GM21526 (cell line): ENCODE data around the gene CALU.

Experiments used
- ATAC-seq: cut with Tn5 transposase; IDR thresholded peaks from one replicate; pipeline ENCODE4 v1.9.1; 2021; ENCODE audit warnings: moderate library complexity; ENCODE audit not compliant: unreplicated experiment, low FRiP score

The CALU gene

DNA sequence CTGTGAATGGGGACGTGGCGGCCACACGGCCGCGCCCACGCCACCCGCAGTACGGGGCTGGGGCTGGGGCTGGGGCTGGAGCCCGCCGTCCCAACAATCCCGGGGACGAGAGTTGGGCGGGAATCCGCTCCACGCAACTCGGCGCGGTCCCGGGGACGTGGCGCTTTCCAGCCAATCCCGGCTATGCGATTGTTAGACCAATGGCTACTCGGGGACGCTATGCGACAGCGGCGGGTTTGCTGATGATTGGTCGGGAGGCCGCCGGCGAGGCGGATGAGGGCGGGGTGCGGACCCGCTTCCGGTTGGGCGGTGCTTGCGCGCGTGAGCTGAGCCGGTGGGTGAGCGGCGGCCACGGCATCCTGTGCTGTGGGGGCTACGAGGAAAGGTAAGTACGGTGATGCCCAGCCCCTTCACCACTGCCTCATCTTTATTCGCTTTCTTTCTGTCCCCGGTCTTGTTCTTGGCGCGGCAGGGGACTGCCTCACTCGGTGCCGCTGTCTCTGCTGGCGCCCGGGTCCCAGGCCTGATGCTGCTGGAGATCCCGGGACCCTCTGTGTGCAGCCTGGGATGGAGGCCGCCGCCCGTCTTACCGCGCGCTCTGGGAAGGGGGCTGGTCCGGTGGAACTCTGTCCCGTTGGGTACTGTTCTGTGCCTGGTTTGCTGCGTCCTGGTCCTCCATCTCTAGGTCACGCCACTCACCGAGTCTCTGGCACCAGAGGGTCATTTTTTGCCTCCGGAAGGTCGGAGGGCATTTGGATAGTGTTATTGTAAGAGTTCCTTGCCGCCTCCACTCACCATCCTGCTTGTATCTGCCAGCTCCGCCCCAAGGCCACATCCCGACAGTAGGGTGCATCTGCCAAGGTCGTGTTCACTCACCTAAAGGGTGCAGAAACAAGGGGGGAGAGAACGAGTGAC is at the start of gene CALU:
CALU (plus strand) TSS at position 312 of the 915 bp plus-strand sequence. CDS start 9,225 bp downstream, outside the sequence.
- peak; percentile 96 for ATAC-seq

DNA sequence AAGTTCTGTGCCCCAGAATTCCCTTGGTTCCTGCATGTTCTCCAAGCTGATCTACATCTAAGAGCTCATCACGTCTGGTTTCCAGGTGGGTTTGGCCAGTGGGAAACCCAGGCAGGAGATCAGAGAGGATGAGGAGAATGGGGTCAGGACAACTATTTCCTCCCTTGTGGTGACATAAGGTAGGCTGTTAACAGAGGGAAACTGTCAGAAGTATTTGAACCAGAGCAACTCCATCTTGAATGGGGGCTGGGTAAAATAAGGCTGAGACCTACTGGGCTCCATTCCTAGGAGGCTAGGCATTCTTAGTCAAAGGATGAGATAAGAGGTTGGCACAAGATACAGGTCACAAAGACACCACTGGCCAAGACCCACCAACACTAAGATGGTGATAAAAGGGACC is 47.9 kb upstream of the CALU start:
- no peak for ATAC-seq

DNA sequence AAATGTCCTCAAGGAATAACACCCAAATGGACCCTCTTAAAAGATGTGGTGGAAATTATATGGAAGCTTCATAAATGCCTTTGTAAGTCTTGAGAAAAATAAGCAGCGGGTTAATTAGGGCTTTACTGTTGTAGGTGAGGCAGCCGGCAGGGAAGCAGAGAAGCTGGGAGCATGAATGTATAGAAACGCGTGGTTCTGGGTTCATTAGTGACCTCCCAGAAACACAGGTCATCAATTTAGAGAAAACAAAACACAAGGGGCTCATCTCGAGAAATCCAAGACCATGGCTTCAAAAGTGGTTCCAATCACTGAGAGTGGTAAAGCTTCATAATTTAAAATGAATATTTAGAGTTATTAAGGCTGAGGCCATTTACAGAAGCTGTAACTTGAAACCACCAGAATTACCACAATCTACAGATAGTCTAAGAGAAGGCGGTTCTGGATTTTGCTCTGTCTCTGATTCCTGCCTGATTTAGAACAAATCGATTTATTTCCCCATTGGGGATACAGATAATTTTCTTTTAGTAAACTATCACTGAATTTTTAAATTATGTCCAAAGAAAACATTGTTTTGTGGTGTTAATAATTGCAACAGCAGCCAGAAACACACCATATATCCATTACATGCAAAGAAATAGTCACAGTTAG is 46.4 kb upstream of the CALU start:
- no peak for ATAC-seq

DNA sequence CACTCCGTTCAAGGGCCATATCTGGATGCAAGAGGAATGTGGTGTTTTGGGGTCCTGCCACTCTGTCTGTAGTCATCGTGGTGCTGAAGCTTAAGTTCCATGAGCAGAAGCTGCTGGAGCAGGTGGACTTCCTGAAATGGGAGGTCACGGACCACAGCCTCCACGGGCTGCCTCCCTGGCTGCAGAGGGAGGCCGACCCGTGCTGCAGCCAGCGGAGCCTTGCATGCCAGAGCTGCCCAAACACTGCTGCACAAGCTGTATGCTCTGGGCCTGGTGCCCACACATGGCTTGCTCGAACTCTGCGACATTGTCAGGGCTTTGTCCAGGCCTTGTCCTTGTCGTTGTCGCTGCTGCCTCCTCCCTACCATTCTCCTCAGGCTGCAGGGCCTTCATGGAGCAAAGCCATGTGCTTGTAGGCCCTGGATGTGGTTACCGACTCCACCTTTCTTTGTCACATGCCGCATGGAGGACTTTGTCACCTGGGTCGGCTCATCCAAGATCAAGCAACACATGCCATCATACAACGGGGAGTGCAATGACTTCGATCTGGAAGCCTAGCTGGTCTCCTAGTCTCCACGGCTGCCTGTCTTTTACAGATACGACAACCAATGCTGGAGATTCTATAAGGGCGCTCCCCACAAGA is 45.7 kb upstream of the CALU start:
- ATAC-seq: no peak

DNA sequence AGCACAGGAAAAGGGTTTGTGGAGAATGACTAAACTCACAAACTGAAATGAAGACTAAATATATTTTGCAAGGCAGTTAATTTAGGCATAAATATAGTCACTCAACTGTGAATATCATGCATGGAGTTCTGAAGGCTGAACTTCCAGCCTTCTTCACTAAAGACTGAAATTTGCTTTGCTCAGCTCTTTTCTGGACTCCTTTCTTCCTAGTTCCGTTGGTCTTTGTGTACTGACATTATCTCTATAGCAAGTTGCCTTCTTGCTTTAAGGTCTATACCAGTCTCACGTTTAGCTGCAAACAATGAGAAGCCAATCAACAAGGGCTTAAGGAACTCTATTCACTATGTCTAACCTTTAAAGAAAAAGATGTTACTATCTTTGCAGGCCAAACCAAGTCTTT is 44.4 kb upstream of the CALU start:
- ATAC-seq: no peak

DNA sequence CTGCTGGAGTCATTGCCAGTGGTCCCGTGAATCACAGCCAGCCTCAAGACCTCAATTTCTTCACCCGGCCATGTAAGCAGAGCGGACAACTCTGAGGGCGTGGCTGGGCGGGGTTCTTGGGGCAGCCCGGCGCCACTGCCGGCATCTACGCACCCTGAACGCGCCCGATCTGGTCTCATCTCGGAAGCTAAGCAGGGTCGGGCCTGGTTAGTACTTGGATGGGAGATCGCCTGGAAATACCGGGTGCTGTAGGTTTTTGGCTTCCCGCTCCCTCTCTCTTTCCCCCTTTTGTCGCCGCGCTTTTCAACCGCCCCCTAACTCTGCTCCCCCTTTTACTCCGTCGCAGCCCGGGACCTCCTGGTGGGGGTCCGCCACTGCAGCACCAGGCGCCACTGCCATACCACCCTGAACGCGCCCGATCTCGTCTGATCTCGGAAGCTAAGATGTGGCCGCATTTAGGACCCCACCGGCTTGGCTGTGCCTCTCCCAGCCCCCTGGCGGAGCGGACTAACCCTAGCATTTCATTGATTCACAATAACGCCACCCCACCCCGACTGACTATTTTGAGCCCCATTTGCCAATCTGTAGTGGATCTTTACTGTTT is 41.8 kb upstream of the CALU start:
- ATAC-seq: no peak

DNA sequence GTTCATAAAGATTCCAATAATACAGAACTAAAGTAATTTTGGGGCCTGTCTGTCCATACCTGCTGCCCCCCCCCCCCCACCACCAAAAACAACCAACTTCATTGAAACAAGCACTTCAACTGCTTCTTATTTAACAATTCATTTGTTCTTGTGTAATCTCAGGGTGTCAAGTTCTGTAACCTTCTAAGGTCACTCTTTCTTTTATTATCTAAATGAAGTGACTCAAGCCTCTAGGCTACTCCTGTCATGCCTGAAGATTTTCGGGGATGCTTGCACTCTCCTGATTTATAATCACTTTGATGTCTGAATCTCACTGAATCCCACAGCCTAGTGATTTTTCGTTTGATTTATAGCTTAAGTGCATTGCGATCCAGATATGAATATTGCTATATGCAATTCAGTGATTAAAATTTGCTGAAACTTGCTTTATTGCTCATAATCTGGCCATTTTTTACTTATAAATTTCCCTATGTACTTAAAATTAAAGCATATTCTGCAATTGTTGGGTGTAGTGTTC is 39.9 kb upstream of the CALU start:
- ATAC-seq: no peak

DNA sequence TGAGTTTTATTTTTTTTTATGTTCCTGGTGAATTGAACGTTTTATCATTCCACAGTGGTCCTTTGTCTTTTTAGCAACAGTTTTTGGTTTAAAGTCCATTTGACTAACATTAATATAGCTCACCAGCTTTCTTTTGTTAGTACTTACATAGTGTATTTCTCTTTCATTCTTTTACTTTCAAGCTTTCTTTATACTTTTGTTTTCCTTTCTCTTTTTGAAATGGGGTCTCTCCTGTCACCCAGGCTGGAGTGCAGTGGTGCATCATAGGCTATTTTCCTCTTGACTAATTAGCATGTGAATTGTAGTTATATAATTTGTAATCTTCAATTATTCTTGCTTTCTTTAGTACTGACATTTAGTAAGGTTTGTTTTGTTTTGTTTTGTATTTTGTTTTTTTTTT is 39.3 kb upstream of the CALU start:
- no peak for ATAC-seq

DNA sequence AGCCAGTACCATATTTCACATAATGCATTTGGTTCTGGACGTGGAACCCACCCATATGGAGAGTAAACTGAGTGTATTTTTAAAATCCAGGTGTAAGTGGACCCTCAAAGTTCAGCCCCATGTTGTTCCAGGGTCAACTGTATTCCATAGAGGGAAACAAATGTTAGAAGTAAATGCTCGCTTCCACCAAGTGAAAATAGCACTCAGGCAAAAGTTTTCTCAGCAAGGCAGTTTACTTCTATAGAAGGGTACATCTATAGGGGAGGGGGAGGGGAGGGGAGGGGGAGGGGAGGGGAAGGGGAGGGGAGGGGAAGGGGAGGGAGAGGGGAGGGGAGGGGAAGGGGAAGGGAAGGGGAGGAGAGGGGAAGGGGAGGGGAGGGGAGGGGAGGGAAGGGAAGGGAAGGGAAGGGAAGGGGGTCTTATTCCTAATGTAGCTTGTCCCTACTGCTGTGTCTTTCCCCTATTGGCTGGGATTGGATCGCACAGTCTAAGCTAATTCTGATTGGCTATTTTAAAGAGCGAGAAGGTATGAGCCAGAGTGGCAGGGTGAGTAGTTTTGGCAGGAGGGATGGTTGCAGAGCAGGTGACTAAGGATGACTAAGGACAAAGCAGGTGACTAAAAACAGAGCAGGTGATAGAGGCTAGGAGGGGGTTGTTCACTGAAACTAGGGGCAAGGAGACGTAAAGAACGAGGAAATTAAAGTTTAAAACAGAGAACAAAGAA is 37.9 kb upstream of the CALU start:
- no peak for ATAC-seq

DNA sequence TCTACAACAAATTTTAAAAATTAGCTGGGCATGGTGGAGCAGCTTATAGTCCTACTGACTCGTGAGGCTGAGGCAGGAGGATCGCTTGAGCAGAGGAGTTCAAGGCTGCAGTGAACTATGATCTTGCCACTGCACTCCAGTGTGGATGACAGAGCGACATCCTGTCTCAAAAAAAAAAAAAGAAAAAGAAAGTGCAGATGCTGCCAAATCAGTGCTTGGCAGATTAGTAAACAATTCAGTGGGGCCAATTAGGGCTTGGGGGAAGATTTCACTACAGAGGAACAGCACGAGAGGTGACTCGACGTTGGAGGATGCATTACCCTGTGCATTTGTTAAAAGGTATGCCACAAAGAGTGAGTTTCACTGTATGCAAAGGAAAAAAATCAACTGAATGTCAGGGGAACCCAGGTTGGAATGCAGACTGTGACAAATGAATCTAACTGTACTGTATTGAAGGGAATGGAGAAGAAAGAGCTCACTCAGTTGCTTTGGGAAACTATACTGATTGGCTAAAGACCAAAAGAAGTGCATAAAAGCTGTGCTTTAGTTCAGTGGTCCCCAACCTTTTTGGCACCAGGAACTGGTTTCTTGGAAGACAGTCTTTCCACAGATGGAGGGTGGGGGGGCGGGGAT is 35.4 kb upstream of the CALU start:
- ATAC-seq: no peak

DNA sequence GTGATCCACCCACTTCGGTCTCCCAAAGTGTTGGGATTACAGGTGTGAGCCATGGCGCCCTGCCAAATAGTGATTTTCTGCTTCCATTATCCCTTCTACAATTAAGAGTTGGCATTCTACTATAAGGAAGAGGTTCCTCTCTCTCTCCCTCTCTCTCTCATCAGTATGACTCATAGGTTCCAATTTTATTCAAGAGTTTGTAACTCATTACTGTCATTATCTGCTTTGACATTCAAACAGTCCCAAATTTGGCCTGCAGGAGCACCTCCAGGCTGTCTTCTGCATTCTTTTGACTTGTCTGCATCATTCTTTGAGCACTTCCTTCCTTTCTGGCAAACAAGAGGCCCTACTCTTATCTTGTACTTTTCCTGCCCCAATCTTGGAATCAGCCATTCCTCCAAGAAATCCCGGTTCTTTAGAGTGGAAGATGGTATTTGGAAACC is 33.2 kb upstream of the CALU start:
- ATAC-seq: no peak

DNA sequence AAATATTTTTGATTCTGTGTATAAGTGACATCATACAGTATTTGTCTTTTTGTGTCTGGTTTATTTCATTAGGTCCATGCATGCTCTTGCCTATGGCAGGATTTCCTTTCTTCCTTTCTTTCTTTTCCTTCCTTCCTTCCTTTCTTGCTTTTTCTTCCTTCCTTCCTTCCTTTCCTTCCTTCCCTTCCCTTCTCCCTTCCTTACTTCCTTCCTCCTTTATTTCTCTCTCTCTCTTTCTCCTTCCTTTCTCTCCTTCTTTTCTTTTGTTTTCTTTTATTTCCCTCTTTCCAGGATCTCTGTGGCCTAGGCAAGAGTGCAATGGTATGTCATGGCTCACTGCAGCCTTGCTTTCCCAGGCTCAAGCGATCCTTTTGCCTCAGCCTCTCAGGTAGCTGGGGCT is 31.4 kb upstream of the CALU start:
- no peak for ATAC-seq

DNA sequence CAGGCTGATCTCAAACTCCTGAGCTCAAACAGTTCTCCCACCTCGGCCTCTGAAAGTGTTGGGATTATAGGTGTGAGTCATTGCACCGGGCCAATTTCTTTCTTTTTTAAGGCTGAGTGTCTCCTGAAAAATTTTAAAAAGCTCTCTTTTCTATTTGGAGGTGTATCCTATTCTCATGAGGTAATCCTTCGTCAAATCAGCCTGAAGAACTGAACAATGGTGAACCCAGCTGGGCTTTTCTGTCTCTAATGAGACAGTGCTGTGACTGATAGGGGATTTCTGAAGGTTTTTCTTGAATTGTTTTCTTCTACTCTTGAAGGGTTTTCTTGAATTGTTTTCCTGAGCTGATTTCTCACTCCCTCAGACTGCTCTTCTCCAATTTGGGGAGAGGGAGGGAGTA is 30.9 kb upstream of the CALU start:
- ATAC-seq: no peak

DNA sequence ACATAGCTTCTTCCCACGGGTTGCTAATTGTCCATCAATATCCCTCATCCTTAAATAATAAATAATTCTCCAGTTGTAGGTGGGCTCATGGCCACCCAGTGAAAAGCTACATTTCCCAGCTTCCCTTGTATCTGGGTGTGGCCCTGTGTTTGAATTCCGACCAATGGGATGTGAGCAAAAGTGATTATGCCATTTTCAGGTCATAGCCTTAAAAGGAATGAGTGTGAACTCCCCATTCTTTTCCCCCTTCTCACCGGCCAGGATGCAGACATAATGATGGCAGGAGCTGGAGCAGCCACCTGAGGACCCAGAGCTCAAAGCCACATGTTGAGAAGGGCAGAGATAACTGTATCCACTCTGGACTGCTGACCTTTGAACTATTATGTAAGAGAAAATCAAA is 30.3 kb upstream of the CALU start:
- no peak for ATAC-seq

DNA sequence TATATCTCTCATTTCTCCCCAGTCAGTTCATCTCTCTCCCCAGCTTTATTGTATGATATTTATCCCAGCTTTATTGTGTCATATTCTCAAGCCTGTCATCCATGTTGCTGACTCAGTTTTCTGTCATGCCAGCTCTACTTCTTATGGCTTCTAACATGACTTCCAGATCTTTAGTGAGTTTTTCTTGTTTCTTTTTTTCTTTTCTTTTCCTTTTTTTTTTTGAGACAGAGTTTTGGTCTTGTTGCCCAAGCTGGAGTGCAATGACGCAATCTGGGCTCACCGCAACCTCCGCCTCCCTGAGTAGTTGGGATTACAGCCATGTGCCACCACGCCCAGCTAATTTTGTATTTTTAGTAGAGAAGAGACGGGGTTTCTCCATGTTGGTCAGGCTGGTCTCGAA is 28.7 kb upstream of the CALU start:
- no peak for ATAC-seq

DNA sequence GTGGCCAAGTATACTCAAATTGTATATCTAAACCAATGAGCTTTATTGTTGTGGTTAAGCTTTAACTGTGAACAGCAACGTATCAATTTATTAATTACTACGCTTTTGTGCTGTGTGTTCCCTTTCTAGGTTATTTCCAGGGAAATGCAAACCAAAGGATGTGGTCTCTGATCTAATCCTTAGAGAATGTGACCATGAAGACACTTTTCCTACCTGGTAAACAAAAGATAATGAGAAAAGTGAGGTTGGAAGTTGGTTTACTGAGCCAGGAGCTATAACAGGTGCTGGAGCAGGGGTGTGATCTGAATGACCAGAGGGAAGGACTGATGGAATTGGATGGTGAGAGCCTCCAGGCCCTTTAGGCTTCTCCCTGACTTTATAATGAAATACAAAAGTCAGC is 25.4 kb upstream of the CALU start:
- no peak for ATAC-seq

DNA sequence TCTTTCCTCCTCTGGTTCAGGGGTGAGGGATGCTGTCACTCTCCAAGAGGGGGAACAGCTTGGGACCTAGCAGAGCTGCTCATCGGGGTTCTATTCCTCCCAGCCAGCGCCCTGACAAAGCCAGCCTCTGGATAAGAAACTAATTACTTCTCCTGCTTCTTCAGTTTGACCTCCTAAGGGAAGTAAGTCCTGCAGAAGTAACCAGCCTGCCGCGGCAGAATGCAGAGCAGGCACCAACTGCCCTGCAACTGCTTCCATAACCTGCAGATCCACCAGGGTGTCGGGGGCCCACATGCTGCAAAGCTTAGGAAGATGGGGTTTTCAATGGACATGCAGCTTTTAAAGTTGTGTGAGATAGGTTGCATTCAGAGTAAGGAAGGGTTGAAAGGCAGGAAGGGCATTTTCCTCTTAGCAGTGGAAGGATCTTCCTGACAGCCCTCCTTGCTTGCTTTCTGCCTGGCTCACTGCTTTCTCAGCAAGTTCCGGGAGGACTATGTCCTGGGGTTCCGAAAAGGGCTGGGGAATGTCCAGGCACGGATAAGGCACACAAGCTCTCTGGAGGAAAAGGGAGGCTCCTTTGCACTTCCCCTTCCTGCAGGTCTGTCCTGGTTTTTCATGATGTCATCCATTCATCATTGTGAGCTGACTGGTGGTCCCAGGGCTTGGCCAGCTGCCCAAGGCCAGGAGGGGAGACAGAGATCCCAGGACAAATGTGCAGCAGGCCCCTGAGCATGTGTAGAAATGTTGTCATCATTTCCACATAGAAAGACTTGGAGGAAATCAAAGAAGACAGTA is 24.3 kb upstream of the CALU start:
- no peak for ATAC-seq

DNA sequence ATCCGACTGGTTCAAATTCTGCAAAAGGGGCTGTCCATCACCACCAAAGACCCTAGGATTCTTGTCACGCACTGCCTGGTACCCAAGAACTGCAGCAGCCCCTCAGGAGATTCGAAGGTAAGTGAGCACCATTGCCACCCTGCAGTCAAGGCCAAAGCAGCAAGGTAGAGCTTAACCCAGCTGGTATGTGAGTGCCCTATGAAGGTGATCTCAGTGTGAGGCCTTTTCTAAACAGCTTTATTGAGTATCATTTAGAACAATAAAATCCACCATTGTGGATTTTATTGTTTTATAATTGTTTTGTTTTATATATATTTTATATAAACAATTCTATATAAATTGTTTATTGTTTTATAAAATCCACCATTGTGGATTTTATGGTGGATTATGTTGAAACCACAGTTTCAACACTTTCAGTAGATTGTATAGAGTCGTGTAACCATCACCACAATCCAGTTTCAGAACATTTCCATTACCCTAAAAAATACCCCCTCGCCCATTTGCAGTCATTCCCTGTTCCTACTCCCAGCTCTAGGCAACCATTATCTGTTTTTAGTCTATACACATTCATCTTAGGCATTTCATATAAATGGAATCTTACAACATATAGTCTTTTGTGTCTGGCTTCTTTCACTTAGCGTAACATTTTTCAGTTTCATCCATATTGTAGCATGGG is 20.1 kb upstream of the CALU start:
- ATAC-seq: no peak
